Natural killer cell (primary cell): ENCODE measurements around the gene GRID2. TPM values are rescaled to one million over a fixed set of nuclear protein-coding genes. Genes with fewer than 3 reads are reported as not detected.

Source experiments
- ATAC-seq, 3 donors: fragments of 150-1000 bp in 2 of 3; fragments of 200-7000 bp in 1 of 3; cut with Tn5 transposase; 1 replicate in 1 of 3; 2 replicates in 2 of 3; pipeline ENCODE4 v1.10.0; 2021; ENCODE audit warnings: mild to moderate bottlenecking in 2 of 3, moderate library complexity in 2 of 3
- DNase-seq, 2 donors: peaks; one replicate each; pipeline versions ENCODE4 v3.0.0 to v3.0.0-alpha.2; 2013 to 2021; ENCODE audit warnings: mixed read lengths in 1 of 2
- H3K27ac ChIP-seq: one replicate; pipeline ENCODE4 v1.5.1; 2013; ENCODE audit warnings: mild to moderate bottlenecking, low read length
- H3K27me3 ChIP-seq: one replicate; pipeline ENCODE4 v1.6.1; 2013; ENCODE audit warnings: low read length; ENCODE audit not compliant: control insufficient read depth, insufficient read depth
- H3K36me3 ChIP-seq: one replicate; pipeline ENCODE4 v1.6.1; 2013; ENCODE audit warnings: low read length; ENCODE audit not compliant: control insufficient read depth, insufficient read depth
- H3K4me1 ChIP-seq: one replicate; pipeline ENCODE4 v1.6.1; 2013; ENCODE audit warnings: low read length; ENCODE audit not compliant: control insufficient read depth, insufficient read depth
- H3K4me3 ChIP-seq: one replicate; pipeline ENCODE4 v1.5.1; 2013; ENCODE audit warnings: low read length
- H3K9me3 ChIP-seq: one replicate; pipeline ENCODE4 v1.6.1; 2013; ENCODE audit warnings: low read length; ENCODE audit not compliant: control insufficient read depth, insufficient read depth
- H3K27ac Mint-ChIP-seq, 2 donors: one replicate each; pipeline ENCODE4 v1.8.0; 2022; ENCODE audit warnings: mild to moderate bottlenecking in 2 of 2, mixed read lengths in 2 of 2, moderate library complexity in 1 of 2
- H3K27me3 Mint-ChIP-seq, 2 donors: one replicate each; pipeline ENCODE4 v1.8.0; 2022; ENCODE audit warnings: low read depth in 2 of 2, mixed read lengths in 2 of 2
- H3K36me3 Mint-ChIP-seq: one replicate; pipeline ENCODE4 v1.8.0; 2022; ENCODE audit warnings: mixed read lengths
- H3K4me1 Mint-ChIP-seq, 2 donors: one replicate each; pipeline ENCODE4 v1.8.0; 2022; ENCODE audit warnings: mixed read lengths in 2 of 2
- H3K4me3 Mint-ChIP-seq: one replicate; pipeline ENCODE4 v1.8.0; 2022; ENCODE audit warnings: mild to moderate bottlenecking, moderate library complexity, mixed read lengths
- H3K9me3 Mint-ChIP-seq, 2 donors: one replicate each; pipeline ENCODE4 v1.8.0; 2022; ENCODE audit warnings: mixed read lengths in 2 of 2
- CTCF ChIP-seq: fragments of 200-600 bp; IDR thresholded peaks from one replicate; pipeline ENCODE4 v1.8.0; 2022; ENCODE audit warnings: antibody characterized with exemption
- WGBS: methylation state at CpG from one replicate; pipeline ENCODE4 v1.1.7; 2013; ENCODE audit warnings: missing lambda C conversion rate; ENCODE audit not compliant: insufficient coverage; 5-methylcytosine and 5-hydroxymethylcytosine counted together
- intact Hi-C: fragments of 100-400 bp; cut with micrococcal nuclease; formaldehyde crosslinking; loops from one replicate; pipeline ENCODE4 v1.14.2; 2022
- total RNA-seq, 4 donors: library from RNA; stranded (reverse); fragments of 120-200 nt in 1 of 4; gene quantifications; one replicate each; pipeline versions ENCODE4 v1.2.3 to v1.2.4, GENCODE V29; 2013 to 2022

Gene GRID2
- total RNA-seq, 3 donors from 2014 or later (not counting 1 experiment from before 2014, with no cell fraction given), result not detected

GRCh38 chr4:92262371-92262770 is 41.4 kb upstream of the GRID2 start:
- Mint-ChIP-seq H3K4me3 (no peak overlapping the region), H3K4me1 (no peaks in the 10 kb centered on the region)

GRCh38 chr4:92263010-92263409 is 40.8 kb upstream of the GRID2 start:
- intact Hi-C loops, result no loop called here
- Mint-ChIP-seq H3K9me3 (peaks cover 4 to 6% of the 10 kb centered on the region in 2 donors), H3K36me3 (no peaks in the 10 kb centered on the region), H3K27ac (no peak overlapping the region), H3K27me3 (no peaks in the 10 kb centered on the region), H3K4me1 (no peaks in the 10 kb centered on the region), H3K4me3 (no peak overlapping the region)
- no peaks in the 10 kb centered on the region for H3K4me1 ChIP-seq
- no peaks in the 10 kb centered on the region for H3K9me3 ChIP-seq
- ATAC-seq (no peak), DNase-seq (no peak)
- WGBS, result 100% methylated on average over 1 of the region's 2 CpGs
- no peak for TF ChIP-seq CTCF
- H3K27me3 ChIP-seq, result no peaks in the 10 kb centered on the region
- H3K36me3 ChIP-seq, result no peaks in the 10 kb centered on the region
- no peak overlapping the region for H3K27ac ChIP-seq
- no peak overlapping the region for H3K4me3 ChIP-seq

More at GRCh38 chr4:92262371-92262770, 41.4 kb upstream of the GRID2 start:
- ATAC-seq (no peak), DNase-seq (no peak)
- H3K27ac ChIP-seq, result no peak overlapping the region
- no peaks in the 10 kb centered on the region for H3K4me1 ChIP-seq
- intact Hi-C loops, result no loop called here
- no peak overlapping the region for H3K4me3 ChIP-seq
- Mint-ChIP-seq H3K27me3 (no peaks in the 10 kb centered on the region), H3K36me3 (no peaks in the 10 kb centered on the region), H3K27ac (no peak overlapping the region), H3K9me3 (peaks cover 6 to 8% of the 10 kb centered on the region in 2 donors)
- H3K36me3 ChIP-seq, result no peaks in the 10 kb centered on the region
- no peak for TF ChIP-seq CTCF
- H3K27me3 ChIP-seq, result no peaks in the 10 kb centered on the region
- H3K9me3 ChIP-seq, result no peaks in the 10 kb centered on the region
- 63% methylated on average over 1 of the region's 2 CpGs for WGBS

- Histone ChIP-seq H3K27ac (no peak overlapping the region), H3K9me3 (no peaks in the 10 kb centered on the region), H3K27me3 (no peaks in the 10 kb centered on the region), H3K4me3 (no peak overlapping the region), H3K36me3 (no peaks in the 10 kb centered on the region), H3K4me1 (no peaks in the 10 kb centered on the region)
- WGBS, result no CpG with 5 or more reads among the region's 1 CpG
- intact Hi-C loops, result no loop called here
- H3K27me3 Mint-ChIP-seq, result no peaks in the 10 kb centered on the region
- no peaks in the 10 kb centered on the region for H3K4me1 Mint-ChIP-seq
- H3K4me3 Mint-ChIP-seq, result no peak overlapping the region
- H3K36me3 Mint-ChIP-seq, result no peaks in the 10 kb centered on the region
- no peak for DNase-seq
- ATAC-seq, result no peak
- no peak overlapping the region for H3K27ac Mint-ChIP-seq
- TF ChIP-seq CTCF, result no peak
- peaks cover 4% of the 10 kb centered on the region in 2 donors for H3K9me3 Mint-ChIP-seq
Observed at GRCh38 chr4:92263575-92263974, 40.2 kb upstream of the GRID2 start.

- peaks cover 4% of the 10 kb centered on the region in 2 donors for H3K9me3 Mint-ChIP-seq
- H3K27ac Mint-ChIP-seq, result no peak overlapping the region
- Histone ChIP-seq H3K27ac (no peak overlapping the region), H3K36me3 (no peaks in the 10 kb centered on the region), H3K4me1 (no peaks in the 10 kb centered on the region), H3K27me3 (no peaks in the 10 kb centered on the region), H3K9me3 (no peaks in the 10 kb centered on the region), H3K4me3 (no peak overlapping the region)
- no peak overlapping the region for H3K4me3 Mint-ChIP-seq
- no peak for TF ChIP-seq CTCF
- intact Hi-C loops, result no loop called here
- no peaks in the 10 kb centered on the region for H3K27me3 Mint-ChIP-seq
- 76% methylated on average over 2 of the region's 3 CpGs for WGBS
- ATAC-seq (no peak), DNase-seq (no peak)
- no peaks in the 10 kb centered on the region for H3K4me1 Mint-ChIP-seq
- H3K36me3 Mint-ChIP-seq, result no peaks in the 10 kb centered on the region
Observed at GRCh38 chr4:92264163-92264562, 39.6 kb upstream of the GRID2 start.
